Keratinocyte (primary cell): Measurements from ENCODE around the gene OLFML1. TPM values are rescaled to one million over a fixed set of nuclear protein-coding genes. Genes with fewer than 3 reads are reported as not detected.

Experiments
- DNase-seq: peaks from one replicate; pipeline ENCODE4 v3.0.0-alpha.2; 2011; ENCODE audit warnings: low read depth, missing footprints, low spot score
- FAIRE-seq: peaks from 2 replicates; lab custom pipeline; 2011; peaks lifted over from hg19 to GRCh38; lab: Jason Lieb, UNC
- H2AFZ ChIP-seq: 2 replicates; pipeline ENCODE4 v1.6.0; 2012; ENCODE audit warnings: low read length, control low read depth, inconsistent platforms; ENCODE audit not compliant: control insufficient read depth
- H3K27ac ChIP-seq: 2 replicates; pipeline ENCODE4 v1.5.1; 2011; ENCODE audit warnings: low read length; ENCODE audit not compliant: control insufficient read depth, insufficient read depth
- H3K27me3 ChIP-seq: 3 replicates; pipeline ENCODE4 v1.6.0; 2011; ENCODE audit warnings: low read length; ENCODE audit not compliant: control insufficient read depth, insufficient read depth; ENCODE audit errors: extremely low read depth
- H3K36me3 ChIP-seq, 2 experiments: 2 replicates in 1 of 2; 3 replicates in 1 of 2; pipeline ENCODE4 v1.5.1; 2011; ENCODE audit warnings: low read length in 2 of 2, mild to moderate bottlenecking in 1 of 2; ENCODE audit not compliant: control insufficient read depth in 2 of 2, insufficient read depth in 2 of 2; ENCODE audit errors: extremely low read depth in 1 of 2
- H3K4me1 ChIP-seq: 3 replicates; pipeline ENCODE4 v1.5.1; 2011; ENCODE audit warnings: low read length; ENCODE audit not compliant: control insufficient read depth, insufficient read depth; ENCODE audit errors: extremely low read depth
- H3K4me2 ChIP-seq: 3 replicates; pipeline ENCODE4 v1.6.0; 2011; ENCODE audit warnings: low read depth, low read length; ENCODE audit not compliant: control insufficient read depth, insufficient read depth; ENCODE audit errors: extremely low read depth
- H3K4me3 ChIP-seq, 3 experiments: fragments of 200-600 bp in 1 of 3; sonication (generic) in 1 of 3; 2 replicates in 2 of 3; 3 replicates in 1 of 3; pipeline ENCODE4 v1.5.1; 2011 to 2016; ENCODE audit warnings: low read length in 3 of 3, mild to moderate bottlenecking in 3 of 3, control low read depth in 2 of 3, inconsistent platforms in 1 of 3, low read depth in 1 of 3, mixed read lengths in 1 of 3, mixed run types in 1 of 3, moderate library complexity in 1 of 3; ENCODE audit not compliant: control insufficient read depth in 2 of 3, insufficient read depth in 2 of 3; ENCODE audit errors: extremely low read depth in 1 of 3
- H3K79me2 ChIP-seq: 2 replicates; pipeline ENCODE4 v1.6.0; 2012; ENCODE audit warnings: low read length; ENCODE audit not compliant: control insufficient read depth, insufficient read depth
- H3K9ac ChIP-seq: 3 replicates; pipeline ENCODE4 v1.6.0; 2011; ENCODE audit warnings: low read length; ENCODE audit not compliant: control insufficient read depth, insufficient read depth; ENCODE audit errors: extremely low read depth
- H3K9me1 ChIP-seq: 3 replicates; pipeline ENCODE4 v1.6.0; 2011; ENCODE audit warnings: low read length; ENCODE audit not compliant: control insufficient read depth, insufficient read depth; ENCODE audit errors: extremely low read depth
- H3K9me3 ChIP-seq: 2 replicates; pipeline ENCODE4 v1.5.1; 2012; ENCODE audit warnings: low read depth, low read length; ENCODE audit not compliant: control insufficient read depth
- H4K20me1 ChIP-seq: 3 replicates; pipeline ENCODE4 v1.6.0; 2011; ENCODE audit warnings: low read length; ENCODE audit not compliant: control insufficient read depth, insufficient read depth; ENCODE audit errors: extremely low read depth
- EZH2 ChIP-seq: IDR thresholded peaks from one replicate; pipeline ENCODE4 v1.6.1; 2012; ENCODE audit warnings: inconsistent platforms, mild to moderate bottlenecking, low read length, moderate library complexity
- dilution Hi-C: fragments of 300-500 bp; cut with MboI; formaldehyde crosslinking; loops from one replicate; pipeline ENCODE4 v1.7.0; 2020; ENCODE audit warnings: low sequenced_read_pairs; ENCODE audit not compliant: extremely low pct_ligation_motif_present
- polyA plus RNA-seq, 5 experiments: library from polyadenylated mRNA; depleted of rRNA in 3 of 5; stranded (reverse) in 3 of 5; stranded (forward) in 1 of 5; unstranded in 1 of 5; fragments of >200 nt; gene quantifications; 1 replicate in 1 of 5; 2 replicates in 3 of 5; 3 replicates in 1 of 5; pipeline versions ENCODE4 v1.2.1 to v1.2.3, GENCODE V29; 2011 to 2012; ENCODE audit warnings: missing spikeins in 2 of 5, low read depth in 1 of 5, low replicate concordance in 1 of 5
- TF ChIP-seq, protein P1 (sequence below), 3 experiments: IDR thresholded peaks in 1 of 3; conservative IDR thresholded peaks in 1 of 3; optimal IDR thresholded peaks in 1 of 3; 2 replicates in 2 of 3; 3 replicates in 1 of 3; pipeline versions ENCODE3 to v1.5.1; 2011; ENCODE audit warnings: low read length in 3 of 3, mild to moderate bottlenecking in 3 of 3, moderate library complexity in 2 of 3, control low read depth in 1 of 3, inconsistent platforms in 1 of 3; ENCODE audit not compliant: insufficient read depth in 2 of 3; ENCODE audit errors: extremely low read depth in 1 of 3

OLFML1 gene
- polyA plus RNA-seq, 1 donor (not counting 4 experiments of a cell fraction or from before 2014, with no cell fraction given): not detected

DNA sequence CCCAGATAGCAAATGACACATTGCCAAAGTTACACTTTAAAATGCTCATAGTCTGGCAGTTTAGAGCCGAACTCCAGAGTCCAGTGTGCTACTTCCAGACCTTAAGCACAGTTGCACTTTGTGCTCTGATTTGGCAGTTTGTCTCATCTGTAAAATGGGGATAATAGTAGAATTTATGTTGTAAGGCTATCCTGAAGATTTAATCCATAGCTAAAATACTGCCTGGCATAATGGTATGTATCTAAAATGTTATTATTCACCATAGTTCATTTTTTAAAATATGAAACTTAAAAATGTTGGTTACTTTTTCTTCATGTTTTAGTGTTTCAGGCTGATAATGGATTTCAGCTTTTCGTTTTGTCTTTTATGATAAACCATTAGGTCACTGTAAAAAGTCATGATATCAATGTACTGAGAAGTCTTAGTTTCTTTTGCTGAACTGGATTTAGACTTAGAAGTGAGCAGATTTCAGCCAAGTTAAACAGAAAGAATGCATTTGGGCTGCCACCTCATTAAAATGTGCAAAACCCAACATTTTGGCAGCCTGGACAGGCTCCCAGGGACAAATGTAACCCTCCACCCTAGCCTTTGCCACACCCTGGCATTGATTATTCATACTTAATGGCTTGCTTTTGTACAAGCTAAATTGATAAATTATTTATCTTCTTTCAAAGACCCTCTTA lies 933 bp downstream of the OLFML1 start:
- H4K20me1 ChIP-seq: no peaks in the 10 kb centered on the region

GRCh38 chr11:7486781-7487140 lies 1.5 kb downstream of the OLFML1 start:
- H3K9ac ChIP-seq: no peak overlapping the region
- TF ChIP-seq EZH2: no peak
- TF ChIP-seq, protein P1, sequence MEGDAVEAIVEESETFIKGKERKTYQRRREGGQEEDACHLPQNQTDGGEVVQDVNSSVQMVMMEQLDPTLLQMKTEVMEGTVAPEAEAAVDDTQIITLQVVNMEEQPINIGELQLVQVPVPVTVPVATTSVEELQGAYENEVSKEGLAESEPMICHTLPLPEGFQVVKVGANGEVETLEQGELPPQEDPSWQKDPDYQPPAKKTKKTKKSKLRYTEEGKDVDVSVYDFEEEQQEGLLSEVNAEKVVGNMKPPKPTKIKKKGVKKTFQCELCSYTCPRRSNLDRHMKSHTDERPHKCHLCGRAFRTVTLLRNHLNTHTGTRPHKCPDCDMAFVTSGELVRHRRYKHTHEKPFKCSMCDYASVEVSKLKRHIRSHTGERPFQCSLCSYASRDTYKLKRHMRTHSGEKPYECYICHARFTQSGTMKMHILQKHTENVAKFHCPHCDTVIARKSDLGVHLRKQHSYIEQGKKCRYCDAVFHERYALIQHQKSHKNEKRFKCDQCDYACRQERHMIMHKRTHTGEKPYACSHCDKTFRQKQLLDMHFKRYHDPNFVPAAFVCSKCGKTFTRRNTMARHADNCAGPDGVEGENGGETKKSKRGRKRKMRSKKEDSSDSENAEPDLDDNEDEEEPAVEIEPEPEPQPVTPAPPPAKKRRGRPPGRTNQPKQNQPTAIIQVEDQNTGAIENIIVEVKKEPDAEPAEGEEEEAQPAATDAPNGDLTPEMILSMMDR (optimal IDR thresholded peaks at IDR 0.05 in 1 of 3, IDR thresholded peaks at IDR 0.05 in 1 of 3, conservative IDR thresholded peaks at IDR 0.05 in 1 of 3; ENCODE audit: extremely low read depth in 1 of 3, insufficient read depth in 2 of 3, low read length in 3 of 3): no peak
- no peaks in the 10 kb centered on the region for H3K9me1 ChIP-seq
- no peaks in the 10 kb centered on the region for H3K36me3 ChIP-seq
- no peaks in the 10 kb centered on the region for H3K4me1 ChIP-seq
- no peak overlapping the region for H3K4me3 ChIP-seq
- H3K4me2 ChIP-seq: no peak overlapping the region
- no peaks in the 10 kb centered on the region for H3K27me3 ChIP-seq
- no peak overlapping the region for H3K27ac ChIP-seq
- H2AFZ ChIP-seq: no peak overlapping the region
- H3K9me3 ChIP-seq: no peaks in the 10 kb centered on the region
- H4K20me1 ChIP-seq: no peaks in the 10 kb centered on the region
- DNase-seq (no peak), FAIRE-seq (no peak)
- no peaks in the 10 kb centered on the region for H3K79me2 ChIP-seq
- dilution Hi-C loops: no loop called here

More for the DNA sequence above, 933 bp downstream of the OLFML1 start:
- H3K27ac ChIP-seq: no peak overlapping the region
- H3K9me3 ChIP-seq: no peaks in the 10 kb centered on the region
- dilution Hi-C loops: no loop called here
- H2AFZ ChIP-seq: no peak overlapping the region
- no peaks in the 10 kb centered on the region for H3K4me1 ChIP-seq
- no peaks in the 10 kb centered on the region for H3K36me3 ChIP-seq
- H3K4me2 ChIP-seq: no peak overlapping the region
- DNase-seq (no peak), FAIRE-seq (no peak)
- H3K27me3 ChIP-seq: no peaks in the 10 kb centered on the region
- no peak overlapping the region for H3K9ac ChIP-seq
- TF ChIP-seq, protein P1 (optimal IDR thresholded peaks at IDR 0.05 in 1 of 3, IDR thresholded peaks at IDR 0.05 in 1 of 3, conservative IDR thresholded peaks at IDR 0.05 in 1 of 3; ENCODE audit: extremely low read depth in 1 of 3, insufficient read depth in 2 of 3, low read length in 3 of 3): no peak
- TF ChIP-seq EZH2: no peak
- H3K9me1 ChIP-seq: no peaks in the 10 kb centered on the region
- no peaks in the 10 kb centered on the region for H3K79me2 ChIP-seq
- no peak overlapping the region for H3K4me3 ChIP-seq
